HUDEP-2 (cell line): Measurements from ENCODE around the gene SLC25A30.
"Not testable (repeated sequence)": the region's sequence is repeated elsewhere in the genome, so short reads cannot be mapped to it uniquely, and the experiment has no call there.

Source experiments
- DNase-seq, 76 experiments: peaks; one replicate each; lab custom pipeline; 2025; ENCODE audit not compliant: unreplicated experiment in 76 of 76; lab: John Stamatoyannopoulos, UW

Gene SLC25A30

GRCh38 chr13:45392811-45393210 is 25.4 kb downstream of the SLC25A30 start:
- no peak for DNase-seq

- DNase-seq: no peak
Measured at GRCh38 chr13:45391926-45392325, 26.2 kb downstream of the SLC25A30 start.

- not testable (repeated sequence) for DNase-seq
Measured at GRCh38 chr13:45391128-45391527, 27.0 kb downstream of the SLC25A30 start.

- DNase-seq: not testable (repeated sequence)
Measured at GRCh38 chr13:45390348-45390747, 27.8 kb downstream of the SLC25A30 start.

- DNase-seq: no peak
Measured at GRCh38 chr13:45388664-45389063, 29.5 kb downstream of the SLC25A30 start.

DNA sequence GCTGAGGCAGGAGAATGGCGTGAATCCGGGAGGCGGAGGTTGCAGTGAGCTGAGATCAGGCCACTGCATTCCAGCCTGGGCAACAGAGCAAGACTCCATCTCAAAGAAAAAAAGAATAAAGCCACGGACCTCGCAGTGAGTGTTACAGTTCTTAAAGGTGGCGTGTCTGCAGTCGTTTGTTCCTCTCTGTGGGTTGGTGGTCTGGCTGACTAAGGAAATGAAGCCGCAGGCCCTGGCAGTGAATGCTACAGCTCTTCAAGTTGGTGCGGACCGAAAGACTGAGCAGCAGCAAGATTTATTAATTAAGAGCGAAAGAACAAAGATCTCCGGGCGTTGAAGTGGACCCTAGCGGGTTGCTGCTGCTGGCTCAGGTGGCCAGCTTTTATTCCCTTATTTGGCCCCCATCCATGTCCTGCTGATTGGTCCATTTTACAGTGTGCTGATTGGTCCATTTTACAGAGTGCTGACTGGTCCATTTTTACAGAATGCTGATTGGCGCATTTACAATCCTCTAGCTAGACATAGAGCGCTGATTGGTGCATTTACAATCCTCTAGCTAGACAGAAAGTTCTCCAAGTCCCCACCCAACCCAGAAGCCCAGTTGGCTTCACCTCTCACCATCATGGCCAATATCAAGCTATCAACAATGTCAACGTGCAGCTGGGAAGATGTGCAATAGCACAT is 31.1 kb downstream of the SLC25A30 start:
- not testable (repeated sequence) for DNase-seq

- no peak for DNase-seq
Measured at GRCh38 chr13:45385907-45386553, 32.1 kb downstream of the SLC25A30 start.

DNA sequence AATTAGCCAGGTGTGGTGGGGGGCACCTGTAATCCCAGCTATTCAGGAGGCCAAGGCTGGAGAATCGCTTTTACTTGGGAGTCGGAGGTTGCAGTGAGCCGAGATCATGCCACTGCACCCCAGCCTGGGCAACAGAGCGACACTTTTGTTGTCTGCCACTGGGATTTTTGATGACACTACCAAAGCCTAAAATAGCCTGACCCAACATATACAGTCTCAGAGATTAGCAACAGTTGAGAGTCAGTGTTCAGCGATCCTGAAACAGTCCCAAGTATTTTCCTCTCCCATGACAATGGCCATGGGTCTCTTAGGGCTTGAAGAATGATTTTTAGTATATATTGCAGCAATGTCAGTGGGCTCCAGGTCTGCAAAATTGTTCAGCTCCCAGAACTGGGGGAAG is 32.9 kb downstream of the SLC25A30 start:
- DNase-seq: no peak

DNA sequence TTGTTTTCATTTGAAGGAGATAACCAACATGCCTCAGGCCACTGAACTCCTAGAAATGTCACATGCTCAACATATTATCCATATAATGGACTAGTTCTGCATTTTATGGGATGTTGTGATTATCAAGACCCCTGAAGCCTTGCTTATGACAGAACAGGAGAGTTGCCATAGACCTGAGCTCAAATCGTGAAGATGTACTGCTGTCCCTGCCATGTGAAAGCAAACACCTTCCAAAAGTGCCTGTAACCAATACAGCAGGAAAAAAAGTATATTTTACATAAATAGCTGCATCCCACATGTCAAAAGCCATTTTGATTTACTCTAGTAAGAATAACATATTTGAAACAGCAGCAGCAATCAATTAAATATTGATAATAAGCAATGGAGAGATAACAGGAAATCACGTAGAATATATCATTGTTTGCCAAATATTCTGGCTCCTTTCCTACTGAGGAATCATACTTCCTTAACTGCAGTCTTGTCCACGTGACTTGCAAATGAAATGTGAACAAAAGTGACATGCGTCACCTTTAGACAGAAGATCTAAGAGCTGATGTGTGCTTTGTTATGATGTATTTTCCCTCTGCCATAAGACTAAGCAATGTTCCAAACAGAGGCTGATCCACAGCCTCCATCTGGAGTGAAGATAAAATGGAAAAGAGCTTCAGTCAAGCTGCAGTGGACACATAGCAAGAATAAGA is 33.5 kb downstream of the SLC25A30 start:
- no peak for DNase-seq

- not testable (repeated sequence) for DNase-seq
Measured at GRCh38 chr13:45382739-45383138, 35.4 kb downstream of the SLC25A30 start.

DNA sequence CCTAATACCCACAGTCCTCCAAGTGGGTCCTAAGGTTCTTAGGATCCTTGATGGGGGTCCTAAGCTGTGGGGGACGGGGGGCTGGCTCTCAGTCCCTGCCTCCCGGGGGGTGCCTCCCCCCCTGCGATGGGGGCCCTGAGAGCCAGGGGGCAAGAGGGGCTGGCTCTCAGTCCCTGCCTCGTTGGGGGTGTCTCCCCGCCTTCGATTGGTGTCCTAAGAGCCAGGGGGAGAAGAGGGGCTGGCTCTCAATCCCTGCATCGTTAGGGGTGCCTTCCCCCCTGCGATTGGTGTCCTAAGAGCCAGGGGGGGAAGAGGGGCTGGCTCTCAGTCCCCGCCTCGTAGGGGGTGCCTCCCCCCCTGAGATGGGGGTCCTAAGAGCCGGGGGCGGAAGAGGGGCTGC is 37.0 kb downstream of the SLC25A30 start:
- DNase-seq: no peak

GRCh38 chr13:45380708-45381107 is 37.5 kb downstream of the SLC25A30 start:
- DNase-seq: not testable (repeated sequence)

DNA sequence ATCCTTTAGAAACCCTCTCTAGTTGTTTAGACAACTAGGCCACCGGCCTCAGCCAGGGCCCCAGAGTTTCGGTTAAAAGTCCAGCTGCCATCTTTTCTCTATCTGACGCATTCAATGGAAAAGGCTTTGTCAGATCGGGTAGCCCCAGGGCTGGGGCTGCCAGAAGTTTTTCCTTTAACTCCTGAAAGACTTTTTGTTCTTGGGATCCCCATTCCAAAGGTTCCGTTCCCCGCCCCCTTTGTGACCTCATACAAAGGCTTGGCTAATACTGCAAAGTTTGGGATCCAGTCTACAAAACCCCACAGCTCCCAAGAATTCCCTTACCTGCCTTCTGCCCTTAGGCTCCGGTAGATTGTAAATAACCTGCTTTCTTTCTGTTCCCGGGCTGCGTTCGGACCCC is 38.7 kb downstream of the SLC25A30 start:
- not testable (repeated sequence) for DNase-seq

GRCh38 chr13:45378786-45379185 is 39.4 kb downstream of the SLC25A30 start:
- DNase-seq: not testable (repeated sequence)

GRCh38 chr13:45377314-45377713 is 40.9 kb downstream of the SLC25A30 start:
- not testable (repeated sequence) for DNase-seq

- not testable (repeated sequence) for DNase-seq
Measured at GRCh38 chr13:45376651-45377050, 41.5 kb downstream of the SLC25A30 start.

DNA sequence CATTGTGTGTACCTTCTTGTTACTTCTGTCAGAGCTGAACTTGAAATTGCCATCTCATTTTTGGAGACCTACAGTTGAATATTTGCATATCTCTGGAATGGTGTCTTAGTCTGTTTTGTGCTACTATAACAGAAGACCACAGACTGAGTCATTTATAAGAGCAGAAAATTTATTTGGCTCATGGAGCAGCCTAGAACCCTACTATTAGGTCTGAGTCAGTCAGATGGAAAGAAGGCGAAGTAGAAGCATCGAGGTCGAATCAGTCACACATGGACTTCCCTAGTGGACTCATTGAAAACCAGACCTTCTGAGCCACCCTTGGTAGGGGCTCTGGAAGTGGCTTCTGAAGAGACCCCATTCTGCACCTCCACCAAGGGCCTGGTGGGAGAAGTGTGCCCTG is 43.3 kb downstream of the SLC25A30 start:
- no peak for DNase-seq

DNA sequence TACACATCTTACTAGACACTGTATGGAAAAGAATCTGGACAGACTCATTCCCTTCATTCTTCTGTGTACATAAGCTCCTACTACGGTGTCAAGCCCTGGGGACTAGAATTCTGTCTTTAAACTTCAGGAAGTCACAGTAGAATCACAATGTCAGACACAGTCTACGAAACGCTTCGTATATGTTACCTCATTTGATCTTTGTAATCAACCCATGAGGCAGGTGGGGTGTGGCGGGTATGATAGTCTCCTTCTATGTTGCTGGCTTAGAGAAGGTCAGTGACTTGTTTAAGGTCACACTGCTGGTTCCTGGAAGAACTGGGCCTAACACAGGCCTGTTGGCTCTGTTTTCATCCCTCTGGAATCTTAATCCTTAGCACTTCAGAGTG is 45.0 kb downstream of the SLC25A30 start:
- no peak for DNase-seq

DNA sequence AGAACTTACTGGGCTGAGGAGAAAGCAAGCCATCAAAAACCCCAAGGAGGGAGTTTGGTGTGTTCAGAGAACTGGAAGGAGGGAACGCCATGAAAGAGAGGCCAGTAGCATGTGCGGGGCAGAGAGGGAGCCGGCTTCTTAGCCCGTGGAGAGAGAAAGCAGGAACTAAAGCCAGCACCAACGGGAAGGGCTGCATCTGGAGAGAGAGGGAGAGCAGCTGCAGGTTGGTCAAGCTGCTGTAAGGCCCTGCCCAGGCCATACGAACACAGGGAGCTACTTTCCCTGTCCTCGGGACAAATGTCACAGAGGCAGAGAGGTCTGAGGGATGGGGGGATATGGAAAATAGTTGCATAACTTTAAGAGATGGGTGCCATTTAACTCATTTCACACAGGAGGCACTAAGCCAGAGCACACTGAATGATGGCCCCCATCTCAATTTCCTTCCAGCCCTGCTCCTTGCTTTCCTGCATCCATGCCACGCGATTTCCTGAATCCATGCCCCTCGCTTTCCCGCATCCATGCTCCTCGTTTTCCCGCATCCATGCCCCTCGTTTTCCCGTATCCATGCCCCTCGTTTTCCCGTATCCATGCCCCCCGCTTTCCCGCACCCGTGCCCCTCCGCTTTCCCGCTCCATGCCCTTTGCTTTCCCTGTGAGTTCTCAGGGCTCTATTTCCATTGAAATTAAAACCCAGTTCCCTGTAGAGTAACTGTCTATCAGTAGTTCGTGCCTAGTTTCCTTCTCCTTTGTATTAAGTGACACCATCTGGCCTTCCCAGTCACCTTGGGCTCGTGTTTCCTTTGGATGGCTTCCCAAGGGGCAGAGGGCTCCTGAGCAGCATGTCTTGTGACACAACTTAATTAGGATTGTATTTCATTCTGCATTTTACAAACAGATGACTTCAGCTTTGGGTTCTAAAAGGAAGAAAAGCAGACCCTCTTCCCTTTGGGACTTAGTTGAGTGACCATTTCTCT is 45.7 kb downstream of the SLC25A30 start:
- DNase-seq: no peak

DNA sequence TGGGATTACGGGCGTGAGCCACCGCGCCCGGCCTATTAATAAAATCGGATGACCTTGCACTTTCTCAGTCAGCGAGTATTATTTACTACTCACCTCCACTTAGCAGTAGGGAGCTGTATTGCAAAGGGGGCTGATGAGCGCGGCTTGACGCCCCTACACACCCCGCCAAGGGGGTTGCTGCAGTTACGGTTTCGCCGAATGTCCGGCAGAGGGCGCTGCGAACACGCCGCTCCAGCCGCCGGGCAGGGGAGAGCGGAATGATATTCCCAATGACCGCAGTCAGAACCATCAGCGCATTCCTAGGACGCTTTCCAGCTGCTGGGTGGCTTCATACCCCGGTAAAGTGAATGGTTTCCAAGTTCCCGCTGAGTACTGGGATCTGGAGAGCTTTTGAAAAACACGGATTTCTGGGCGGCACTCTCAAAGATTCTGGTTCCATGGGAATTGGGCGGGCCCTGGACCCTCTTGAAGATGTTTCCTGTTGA is 47.2 kb downstream of the SLC25A30 start:
- peak in 38 of 76 experiments; percentile 1 to 54 (median 16) for DNase-seq
